ENCODE results near the gene MEI4. TPM values are rescaled to one million over a fixed set of nuclear protein-coding genes. Genes with fewer than 3 reads are reported as not detected.

MEI4 gene
- polyA plus RNA-seq, 1 donor (not counting 4 experiments of a cell fraction or from before 2014, with no cell fraction given), result 0.01 TPM

- Histone ChIP-seq H3K4me3 (ENCODE audit: control insufficient read depth in 2 of 3, extremely low read depth in 1 of 3, insufficient read depth in 2 of 3, low read depth in 1 of 3, low read length in 3 of 3) (no peak overlapping the region), H4K20me1 (ENCODE audit: control insufficient read depth, extremely low read depth, insufficient read depth, low read length) (no peaks in the 10 kb centered on the region), H3K4me2 (ENCODE audit: control insufficient read depth, extremely low read depth, insufficient read depth, low read depth, low read length) (no peak overlapping the region), H2AFZ (ENCODE audit: control insufficient read depth, low read length) (no peak overlapping the region), H3K79me2 (ENCODE audit: control insufficient read depth, insufficient read depth, low read length) (no peaks in the 10 kb centered on the region), H3K9me3 (ENCODE audit: control insufficient read depth, low read depth, low read length) (no peaks in the 10 kb centered on the region), H3K9me1 (ENCODE audit: control insufficient read depth, extremely low read depth, insufficient read depth, low read length) (no peaks in the 10 kb centered on the region), H3K36me3 (ENCODE audit: control insufficient read depth in 2 of 2, extremely low read depth in 1 of 2, insufficient read depth in 2 of 2, low read length in 2 of 2) (no peaks in the 10 kb centered on the region), H3K4me1 (ENCODE audit: control insufficient read depth, extremely low read depth, insufficient read depth, low read length) (no peaks in the 10 kb centered on the region), H3K9ac (ENCODE audit: control insufficient read depth, extremely low read depth, insufficient read depth, low read length) (no peak overlapping the region), H3K27me3 (ENCODE audit: control insufficient read depth, extremely low read depth, insufficient read depth, low read length) (no peaks in the 10 kb centered on the region), H3K27ac (ENCODE audit: control insufficient read depth, insufficient read depth, low read length) (no peak overlapping the region)
- TF ChIP-seq EZH2 (IDR thresholded peaks at IDR 0.05; ENCODE audit: low read length) (no peak), CTCF (optimal IDR thresholded peaks at IDR 0.05 in 1 of 3, IDR thresholded peaks at IDR 0.05 in 1 of 3, conservative IDR thresholded peaks at IDR 0.05 in 1 of 3; ENCODE audit: extremely low read depth in 1 of 3, insufficient read depth in 2 of 3, low read length in 3 of 3) (no peak)
- dilution Hi-C loops (cut with MboI; ENCODE audit: extremely low pct_ligation_motif_present, low sequenced_read_pairs), result no loop called here
- FAIRE-seq, result no peak
- DNase-seq (ENCODE audit: low read depth, low spot score), result no peak
These were observed 319.5 kb downstream of the MEI4 start for GRCh38 chr6:77972334-77972733.

Other genes with a start within 250 kb of the MEI4 start
- 0.21 to 0.53 TPM (median 0.24 TPM) in 3 replicates for gene HTR1B, start 189.5 kb upstream of the MEI4 start, polyA plus RNA-seq

Data from keratinocyte (primary cell).